Body of pancreas (tissue), 4 donors: ENCODE results near the gene GCLM. TPM values are rescaled to one million over a fixed set of nuclear protein-coding genes. Genes with fewer than 3 reads are reported as not detected.
"Not testable (repeated sequence)": the region's sequence is repeated elsewhere in the genome, so short reads cannot be mapped to it uniquely, and the experiment has no call there.

Experiments used
- ATAC-seq: fragments of 150-250 bp; one replicate; pipeline ENCODE4 v1.9.1; 2016
- DNase-seq, 4 donors: peaks; one replicate each; pipeline ENCODE4 v3.0.0-alpha.2; 2019
- H3K27ac ChIP-seq, 4 donors: fragments of 200-600 bp; sonication (generic); 1 replicate in 3 of 4; 2 replicates in 1 of 4; pipeline versions ENCODE4 v1.5.1 to v1.6.1; 2016 to 2019; ENCODE audit warnings: mild to moderate bottlenecking in 1 of 4, mixed read lengths in 1 of 4, moderate library complexity in 1 of 4
- H3K27me3 ChIP-seq, 2 donors: fragments of 200-600 bp; sonication (generic); one replicate each; pipeline ENCODE4 v1.6.0; 2016; ENCODE audit warnings: mild to moderate bottlenecking in 1 of 2
- H3K36me3 ChIP-seq, 2 donors: fragments of 200-600 bp; sonication (generic); replicated peaks in 1 of 2; 2 replicates each; pipeline ENCODE4 v1.5.1; 2016; ENCODE audit warnings: low read depth in 2 of 2; ENCODE audit not compliant: insufficient read depth in 1 of 2
- H3K4me1 ChIP-seq: fragments of 200-600 bp; sonication (generic); one replicate; pipeline ENCODE4 v1.6.0; 2016
- H3K4me3 ChIP-seq, 2 donors: fragments of 200-600 bp; sonication (generic); 1 replicate in 1 of 2; 2 replicates in 1 of 2; pipeline ENCODE4 v1.5.1; 2016 to 2019
- H3K9me3 ChIP-seq, 3 donors: fragments of 200-600 bp; sonication (generic); 1 replicate in 2 of 3; 2 replicates in 1 of 3; pipeline ENCODE4 v1.5.1; 2016
- POLR2A ChIP-seq, 3 donors: fragments of 450-650 bp; IDR thresholded peaks; one replicate each; pipeline ENCODE4 v1.6.1; 2016; ENCODE audit warnings: antibody characterized with exemption in 3 of 3, mild to moderate bottlenecking in 2 of 3
- WGBS, 2 donors: methylation state at CpG; one replicate each; pipeline ENCODE4 v1.1.5; 2017; 5-methylcytosine and 5-hydroxymethylcytosine counted together
- intact Hi-C: fragments of 100-400 bp; cut with DNase I; formaldehyde crosslinking; loops from one replicate; pipeline ENCODE4 v1.15.1; 2023
- total RNA-seq, 2 donors: library from RNA; depleted of rRNA; stranded (reverse); fragments of >200 nt; gene quantifications; one replicate each; pipeline ENCODE4 v1.1.0, GENCODE V29; 2016
- TF ChIP-seq, protein P1 (sequence below), 7 experiments: fragments of 450-650 bp in 4 of 7; fragments of 200-600 bp in 3 of 7; sonication (generic) in 3 of 7; IDR thresholded peaks; one replicate each; pipeline ENCODE4 v1.5.1; 2016 to 2019; ENCODE audit warnings: antibody characterized with exemption in 7 of 7

GCLM gene
- total RNA-seq, 2 donors from 2014 or later = 3.6 to 7.3 TPM

DNA sequence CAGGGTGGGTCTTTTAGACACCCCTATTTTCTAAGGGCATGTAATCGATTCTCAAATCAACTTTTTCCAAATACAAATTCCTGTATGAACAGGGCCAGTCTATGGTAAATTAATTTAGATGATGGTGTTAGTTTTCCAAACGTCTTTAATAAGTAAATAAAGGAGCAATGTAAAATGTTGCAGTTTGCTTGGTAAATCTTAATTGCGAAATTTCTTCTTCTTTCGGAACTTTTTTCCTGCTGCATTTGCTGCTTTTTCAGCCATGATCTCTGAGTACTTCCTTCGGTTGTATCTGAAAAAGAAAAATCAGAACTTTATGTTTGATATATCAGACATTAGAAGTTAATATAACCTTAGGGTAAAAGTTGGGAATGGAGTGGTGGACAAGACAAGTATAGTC lies 39.6 kb downstream of the GCLM start:
- no peak for TF ChIP-seq POLR2A (IDR thresholded peaks at IDR 0.05)
- TF ChIP-seq, protein P1, sequence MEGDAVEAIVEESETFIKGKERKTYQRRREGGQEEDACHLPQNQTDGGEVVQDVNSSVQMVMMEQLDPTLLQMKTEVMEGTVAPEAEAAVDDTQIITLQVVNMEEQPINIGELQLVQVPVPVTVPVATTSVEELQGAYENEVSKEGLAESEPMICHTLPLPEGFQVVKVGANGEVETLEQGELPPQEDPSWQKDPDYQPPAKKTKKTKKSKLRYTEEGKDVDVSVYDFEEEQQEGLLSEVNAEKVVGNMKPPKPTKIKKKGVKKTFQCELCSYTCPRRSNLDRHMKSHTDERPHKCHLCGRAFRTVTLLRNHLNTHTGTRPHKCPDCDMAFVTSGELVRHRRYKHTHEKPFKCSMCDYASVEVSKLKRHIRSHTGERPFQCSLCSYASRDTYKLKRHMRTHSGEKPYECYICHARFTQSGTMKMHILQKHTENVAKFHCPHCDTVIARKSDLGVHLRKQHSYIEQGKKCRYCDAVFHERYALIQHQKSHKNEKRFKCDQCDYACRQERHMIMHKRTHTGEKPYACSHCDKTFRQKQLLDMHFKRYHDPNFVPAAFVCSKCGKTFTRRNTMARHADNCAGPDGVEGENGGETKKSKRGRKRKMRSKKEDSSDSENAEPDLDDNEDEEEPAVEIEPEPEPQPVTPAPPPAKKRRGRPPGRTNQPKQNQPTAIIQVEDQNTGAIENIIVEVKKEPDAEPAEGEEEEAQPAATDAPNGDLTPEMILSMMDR (IDR thresholded peaks at IDR 0.05) = no peak
- ATAC-seq (no peak), DNase-seq (no peak)
- Histone ChIP-seq H3K4me1 (no peaks in the 10 kb centered on the region), H3K27me3 (no peaks in the 10 kb centered on the region), H3K9me3 (no peaks in the 10 kb centered on the region), H3K27ac (no peak overlapping the region), H3K4me3 (no peak overlapping the region), H3K36me3 (peaks cover 6 to 31% of the 10 kb centered on the region in 2 donors)
- intact Hi-C loops = no loop called here
- WGBS, 2 donors = 85 to 90% methylated on average over 5 of the region's 5 CpGs

- ATAC-seq, intact Hi-C loops: not testable (repeated sequence)
- 94 to 100% methylated on average over 1 of the region's 1 CpG for WGBS, 2 donors
Measured at GRCh38 chr1:93868492-93868891, 40.7 kb downstream of the GCLM start.

DNA sequence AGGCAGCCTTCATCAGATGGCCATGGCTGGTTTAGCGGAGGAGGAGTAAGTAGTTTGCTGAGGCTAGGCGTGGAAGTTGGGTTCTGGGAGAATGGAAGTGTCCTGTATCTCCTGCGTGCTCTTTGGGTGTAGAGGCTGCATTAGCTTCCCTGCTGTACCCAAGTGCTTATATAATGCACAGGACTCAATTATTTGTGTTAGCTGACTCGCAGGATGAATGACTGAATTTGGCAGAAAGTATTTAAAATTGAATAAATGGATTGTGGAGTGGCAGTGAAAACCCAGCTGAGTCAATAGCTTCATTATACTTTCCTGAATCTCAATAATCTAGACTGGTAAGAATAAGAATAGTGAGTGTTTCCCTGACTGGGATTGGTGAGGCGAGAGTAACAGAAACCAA lies 44.0 kb downstream of the GCLM start:
- DNase-seq = no peak
- intact Hi-C loops = no loop called here
- 83 to 84% methylated on average over 5 of the region's 5 CpGs for WGBS, 2 donors

More at GRCh38 chr1:93868492-93868891, 40.7 kb downstream of the GCLM start:
- H3K36me3 ChIP-seq = peaks cover 6 to 24% of the 10 kb centered on the region in 2 donors
- H3K9me3 ChIP-seq, H3K27me3 ChIP-seq, H3K27ac ChIP-seq, H3K4me3 ChIP-seq, DNase-seq, H3K4me1 ChIP-seq: not testable (repeated sequence)

DNA sequence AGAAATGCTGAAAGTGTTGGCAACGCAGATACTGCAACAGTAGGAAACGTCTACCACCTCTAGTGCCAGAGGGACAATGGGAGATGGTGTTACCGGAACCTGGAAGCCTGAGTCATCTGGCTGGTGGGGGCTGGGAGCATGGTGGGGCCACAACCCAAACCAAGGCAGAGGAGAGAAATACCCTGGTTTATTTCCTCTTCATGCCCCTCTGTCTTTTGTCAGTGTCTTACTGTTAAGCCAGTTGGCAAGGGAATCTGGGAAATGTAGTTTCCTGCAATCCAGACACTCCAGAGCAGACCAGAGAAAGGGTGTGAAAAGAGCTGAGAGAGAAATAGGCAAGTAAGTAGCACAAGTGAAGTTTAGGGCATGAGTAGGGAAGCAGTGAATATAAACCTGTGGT lies 45.1 kb downstream of the GCLM start:
- Histone ChIP-seq H3K36me3 (peaks cover 0 to 3% of the 10 kb centered on the region in 2 donors), H3K27ac (no peak overlapping the region), H3K9me3 (no peaks in the 10 kb centered on the region), H3K4me3 (no peak overlapping the region), H3K4me1 (no peaks in the 10 kb centered on the region), H3K27me3 (no peaks in the 10 kb centered on the region)
- no peak for TF ChIP-seq POLR2A (IDR thresholded peaks at IDR 0.05)
- DNase-seq (no peak), ATAC-seq (no peak)
- 47 to 68% methylated on average over 3 of the region's 3 CpGs for WGBS, 2 donors
- intact Hi-C loops = no loop called here

More for the DNA sequence above, 44.0 kb downstream of the GCLM start:
- TF ChIP-seq, protein P1 (IDR thresholded peaks at IDR 0.05) = no peak
- TF ChIP-seq POLR2A (IDR thresholded peaks at IDR 0.05) = no peak
- no peaks in the 10 kb centered on the region for H3K4me1 ChIP-seq
- H3K27ac ChIP-seq = no peak overlapping the region
- no peaks in the 10 kb centered on the region for H3K27me3 ChIP-seq
- H3K9me3 ChIP-seq = no peaks in the 10 kb centered on the region
- no peak for ATAC-seq
- no peak overlapping the region for H3K4me3 ChIP-seq
- H3K36me3 ChIP-seq = peaks cover 0 to 7% of the 10 kb centered on the region in 2 donors

GRCh38 chr1:93857653-93858052 lies 51.6 kb downstream of the GCLM start:
- H3K27ac ChIP-seq, H3K4me3 ChIP-seq, DNase-seq, intact Hi-C loops, ATAC-seq, H3K36me3 ChIP-seq, H3K4me1 ChIP-seq, H3K27me3 ChIP-seq, H3K9me3 ChIP-seq: not testable (repeated sequence)
- 45 to 58% methylated on average over 3 of the region's 3 CpGs for WGBS, 2 donors

GRCh38 chr1:93855983-93856382 lies 53.2 kb downstream of the GCLM start:
- H3K4me1 ChIP-seq, DNase-seq, H3K27me3 ChIP-seq, intact Hi-C loops, ATAC-seq, H3K9me3 ChIP-seq, H3K4me3 ChIP-seq, H3K36me3 ChIP-seq, H3K27ac ChIP-seq: not testable (repeated sequence)
- WGBS, 2 donors = 79 to 93% methylated on average over 3 to 8 of the region's 9 CpGs

GRCh38 chr1:93853940-93854339 lies 55.3 kb downstream of the GCLM start:
- intact Hi-C loops = no loop called here
- Histone ChIP-seq H3K4me1 (no peaks in the 10 kb centered on the region), H3K36me3 (no peaks in the 10 kb centered on the region), H3K27me3 (no peaks in the 10 kb centered on the region), H3K4me3 (no peak overlapping the region), H3K9me3 (no peaks in the 10 kb centered on the region), H3K27ac (no peak overlapping the region)
- TF ChIP-seq, protein P1 (IDR thresholded peaks at IDR 0.05) = no peak
- TF ChIP-seq POLR2A (IDR thresholded peaks at IDR 0.05) = no peak
- ATAC-seq (no peak), DNase-seq (no peak)
- 87 to 90% methylated on average over 3 of the region's 3 CpGs for WGBS, 2 donors
